H9 (cell line): ENCODE results near the gene ATP8B2. TPM values are rescaled to one million over a fixed set of nuclear protein-coding genes. Genes with fewer than 3 reads are reported as not detected.
A peak's percentile ranks its signal among the peaks of the same experiment; 100 is the strongest.

Experiments used
- DNase-seq: peaks from one replicate; pipeline ENCODE4 v3.0.0-alpha.2; 2017
- H2AFZ ChIP-seq: one replicate; pipeline ENCODE4 v1.6.1; 2013; ENCODE audit warnings: mild to moderate bottlenecking, low read length, control low read depth, moderate library complexity
- H2AK5ac ChIP-seq: 2 replicates; pipeline ENCODE4 v1.6.1; 2013; ENCODE audit warnings: low read length, control low read depth, mixed read lengths; ENCODE audit not compliant: insufficient read length
- H2BK120ac ChIP-seq: one replicate; pipeline ENCODE4 v1.6.1; 2013; ENCODE audit warnings: low read depth, mild to moderate bottlenecking, low read length, control low read depth, inconsistent platforms; ENCODE audit not compliant: poor library complexity, severe bottlenecking
- H2BK12ac ChIP-seq: 2 replicates; pipeline ENCODE4 v1.6.1; 2013; ENCODE audit warnings: low read length, control low read depth, mixed read lengths, low read depth; ENCODE audit not compliant: insufficient read length
- H2BK15ac ChIP-seq: 2 replicates; pipeline ENCODE4 v1.6.1; 2013; ENCODE audit warnings: low read depth, low read length, control low read depth
- H2BK20ac ChIP-seq: one replicate; pipeline ENCODE4 v1.6.1; 2013; ENCODE audit warnings: low read depth, mild to moderate bottlenecking, low read length, control low read depth, inconsistent platforms; ENCODE audit not compliant: poor library complexity, severe bottlenecking
- H2BK5ac ChIP-seq: 2 replicates; pipeline ENCODE4 v1.6.1; 2013; ENCODE audit warnings: low read length, control low read depth, mixed read lengths; ENCODE audit not compliant: insufficient read length
- H3K14ac ChIP-seq: 2 replicates; pipeline ENCODE4 v1.6.1; 2013; ENCODE audit warnings: low read length, control low read depth; ENCODE audit not compliant: insufficient read depth
- H3K18ac ChIP-seq: 2 replicates; pipeline ENCODE4 v1.6.1; 2013; ENCODE audit warnings: low read depth, mild to moderate bottlenecking, mixed read lengths, low read length, control low read depth; ENCODE audit not compliant: insufficient read length
- H3K23ac ChIP-seq: 2 replicates; pipeline ENCODE4 v1.6.1; 2013; ENCODE audit warnings: low read length, control low read depth, mixed read lengths, low read depth; ENCODE audit not compliant: insufficient read length
- H3K23me2 ChIP-seq: 2 replicates; pipeline ENCODE4 v1.6.1; 2013; ENCODE audit warnings: low read depth, mild to moderate bottlenecking, mixed read lengths, low read length, control low read depth; ENCODE audit not compliant: insufficient read length, poor library complexity, severe bottlenecking
- H3K27ac ChIP-seq: 2 replicates; pipeline ENCODE4 v1.5.1; 2013; ENCODE audit warnings: low read length, control low read depth, mixed read lengths, low read depth; ENCODE audit not compliant: insufficient read length
- H3K27me3 ChIP-seq: 2 replicates; pipeline ENCODE4 v1.6.1; 2013; ENCODE audit warnings: low read length, control low read depth, inconsistent platforms; ENCODE audit not compliant: insufficient read depth
- H3K4ac ChIP-seq: 2 replicates; pipeline ENCODE4 v1.6.1; 2013; ENCODE audit warnings: low read depth, mild to moderate bottlenecking, control low read depth, inconsistent platforms, low read length, moderate library complexity
- H3K4me1 ChIP-seq: 2 replicates; pipeline ENCODE4 v1.6.1; 2013; ENCODE audit warnings: low read length, control low read depth, inconsistent platforms; ENCODE audit not compliant: insufficient read depth
- H3K4me2 ChIP-seq: 2 replicates; pipeline ENCODE4 v1.6.1; 2013; ENCODE audit warnings: low read length, control low read depth, mixed read lengths; ENCODE audit not compliant: insufficient read length, insufficient read depth
- H3K56ac ChIP-seq: 2 replicates; pipeline ENCODE4 v1.6.1; 2013; ENCODE audit warnings: low read depth, mild to moderate bottlenecking, mixed read lengths, low read length, control low read depth; ENCODE audit not compliant: insufficient read length
- H3K79me1 ChIP-seq: 2 replicates; pipeline ENCODE4 v1.6.1; 2013; ENCODE audit warnings: low read depth, mild to moderate bottlenecking, moderate library complexity, low read length, control low read depth, inconsistent platforms; ENCODE audit not compliant: insufficient read depth, poor library complexity, severe bottlenecking
- H3K79me2 ChIP-seq: 2 replicates; pipeline ENCODE4 v1.6.1; 2013; ENCODE audit warnings: low read length, control low read depth, inconsistent platforms; ENCODE audit not compliant: insufficient read depth
- H3K9ac ChIP-seq: 2 replicates; pipeline ENCODE4 v1.6.1; 2013; ENCODE audit warnings: low read length, control low read depth, mixed read lengths; ENCODE audit not compliant: insufficient read length; ENCODE audit errors: extremely low read depth
- H3K9me3 ChIP-seq: one replicate; pipeline ENCODE4 v1.6.1; 2013; ENCODE audit warnings: low read depth, low read length, inconsistent platforms; ENCODE audit not compliant: control insufficient read depth
- H3T11ph ChIP-seq: one replicate; pipeline ENCODE4 v1.6.1; 2013; ENCODE audit warnings: mild to moderate bottlenecking, low read length, control low read depth, inconsistent platforms
- H4K20me1 ChIP-seq: one replicate; pipeline ENCODE4 v1.6.1; 2013; ENCODE audit not compliant: control insufficient read depth, insufficient read length, insufficient read depth
- H4K5ac ChIP-seq: 2 replicates; pipeline ENCODE4 v1.6.1; 2013; ENCODE audit warnings: low read depth, mild to moderate bottlenecking, mixed read lengths, low read length, control low read depth; ENCODE audit not compliant: insufficient read length
- H4K8ac ChIP-seq: replicated peaks from 2 replicates; pipeline ENCODE4 v1.6.1; 2013; ENCODE audit warnings: low read length, control low read depth, mixed read lengths, low read depth; ENCODE audit not compliant: insufficient read length
- H4K91ac ChIP-seq: 2 replicates; pipeline ENCODE4 v1.6.1; 2013; ENCODE audit warnings: low read depth, mild to moderate bottlenecking, moderate library complexity, mixed read lengths, low read length, control low read depth; ENCODE audit not compliant: insufficient read length
- H3K27ac Mint-ChIP-seq, 3 experiments: 2 replicates in 2 of 3; 3 replicates in 1 of 3; pipeline ENCODE4 v1.8.0; 2020 to 2021; ENCODE audit warnings: mixed read lengths in 3 of 3, mild to moderate bottlenecking in 1 of 3, moderate library complexity in 1 of 3
- H3K27me3 Mint-ChIP-seq: 2 replicates; pipeline ENCODE4 v1.8.0; 2021; ENCODE audit warnings: low read depth, mild to moderate bottlenecking, moderate library complexity, mixed read lengths
- H3K36me3 Mint-ChIP-seq, 3 experiments: 2 replicates in 2 of 3; 3 replicates in 1 of 3; pipeline ENCODE4 v1.8.0; 2020 to 2021; ENCODE audit warnings: low read depth in 3 of 3, mixed read lengths in 3 of 3; ENCODE audit not compliant: insufficient read depth in 1 of 3
- H3K4me1 Mint-ChIP-seq, 2 experiments: 2 replicates each; pipeline ENCODE4 v1.8.0; 2020; ENCODE audit warnings: mixed read lengths in 2 of 2
- H3K4me3 Mint-ChIP-seq, 2 experiments: 2 replicates in 1 of 2; 3 replicates in 1 of 2; pipeline ENCODE4 v1.8.0; 2020 to 2021; ENCODE audit warnings: mild to moderate bottlenecking in 2 of 2, mixed read lengths in 2 of 2, moderate library complexity in 1 of 2
- H3K9me3 Mint-ChIP-seq, 2 experiments: 2 replicates in 1 of 2; 3 replicates in 1 of 2; pipeline ENCODE4 v1.8.0; 2020; ENCODE audit warnings: mild to moderate bottlenecking in 2 of 2, mixed read lengths in 2 of 2, moderate library complexity in 1 of 2
- total RNA-seq: library from RNA; stranded (reverse); gene quantifications from 2 replicates; pipeline ENCODE4 v1.2.1, GENCODE V29; 2021
- TF ChIP-seq, protein P1 (sequence below): fragments of 200-600 bp; sonication (generic); conservative IDR thresholded peaks from 3 replicates; pipeline ENCODE4 v1.8.0; 2021; ENCODE audit warnings: antibody characterized with exemption, mild to moderate bottlenecking

The ATP8B2 gene
- total RNA-seq, 1 experiment from 2014 or later, result 37.6 TPM

GRCh38 chr1:154330669-154331068 lies 5.3 kb downstream of the ATP8B2 start:
- Mint-ChIP-seq H3K27ac (peak overlapping the region in 1 of 3 experiments; percentile 38; a peak in 1 of 7 replicates), H3K27me3 (no peaks in the 10 kb centered on the region; the same call in 1 of the 2 replicates), H3K4me3 (no peak overlapping the region), H3K9me3 (no peaks in the 10 kb centered on the region), H3K36me3 (peaks cover 20 to 57% (median 46%) of the 10 kb centered on the region in 3 experiments), H3K4me1 (peaks cover 34 to 41% of the 10 kb centered on the region in 2 experiments)
- Histone ChIP-seq H3K79me2 (peaks cover 2% of the 10 kb centered on the region; the same call in 1 of the 2 replicates), H3K9ac (no peak overlapping the region), H2AFZ (no peak overlapping the region), H4K20me1 (no peaks in the 10 kb centered on the region), H2BK15ac (no peak overlapping the region), H3K18ac (no peak overlapping the region), H4K91ac (no peak overlapping the region), H3K4me1 (peaks cover 12% of the 10 kb centered on the region; the same call in 1 of the 2 replicates), H2BK20ac (no peak overlapping the region), H3T11ph (no peak overlapping the region), H3K56ac (no peak overlapping the region), H3K27me3 (no peaks in the 10 kb centered on the region), H2AK5ac (no peak overlapping the region), H2BK12ac (no peak overlapping the region), H4K8ac (no peak overlapping the region), H4K5ac (no peak overlapping the region), H3K9me3 (no peaks in the 10 kb centered on the region), H3K4me2 (no peak overlapping the region), H2BK5ac (no peak overlapping the region), H2BK120ac (no peak overlapping the region), H3K23me2 (peaks cover 16% of the 10 kb centered on the region), H3K14ac (no peak overlapping the region), H3K79me1 (no peaks in the 10 kb centered on the region), H3K27ac (no peak overlapping the region), H3K23ac (no peak overlapping the region), H3K4ac (no peak overlapping the region)
- DNase-seq, result no peak
- TF ChIP-seq, protein P1, sequence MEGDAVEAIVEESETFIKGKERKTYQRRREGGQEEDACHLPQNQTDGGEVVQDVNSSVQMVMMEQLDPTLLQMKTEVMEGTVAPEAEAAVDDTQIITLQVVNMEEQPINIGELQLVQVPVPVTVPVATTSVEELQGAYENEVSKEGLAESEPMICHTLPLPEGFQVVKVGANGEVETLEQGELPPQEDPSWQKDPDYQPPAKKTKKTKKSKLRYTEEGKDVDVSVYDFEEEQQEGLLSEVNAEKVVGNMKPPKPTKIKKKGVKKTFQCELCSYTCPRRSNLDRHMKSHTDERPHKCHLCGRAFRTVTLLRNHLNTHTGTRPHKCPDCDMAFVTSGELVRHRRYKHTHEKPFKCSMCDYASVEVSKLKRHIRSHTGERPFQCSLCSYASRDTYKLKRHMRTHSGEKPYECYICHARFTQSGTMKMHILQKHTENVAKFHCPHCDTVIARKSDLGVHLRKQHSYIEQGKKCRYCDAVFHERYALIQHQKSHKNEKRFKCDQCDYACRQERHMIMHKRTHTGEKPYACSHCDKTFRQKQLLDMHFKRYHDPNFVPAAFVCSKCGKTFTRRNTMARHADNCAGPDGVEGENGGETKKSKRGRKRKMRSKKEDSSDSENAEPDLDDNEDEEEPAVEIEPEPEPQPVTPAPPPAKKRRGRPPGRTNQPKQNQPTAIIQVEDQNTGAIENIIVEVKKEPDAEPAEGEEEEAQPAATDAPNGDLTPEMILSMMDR, result no peak
